Activated CD8-positive, alpha-beta T cell treated with anti-CD3 and anti-CD28 coated beads, Interleukin-2, amount 10 ng/mL, durations not matched to agents 7 days and 5 days (primary cell): ENCODE data around the gene LYZL4. TPM values are rescaled to one million over a fixed set of nuclear protein-coding genes. Genes with fewer than 3 reads are reported as not detected.
A peak's percentile ranks its signal among the peaks of the same experiment; 100 is the strongest.

Experiments used
- ATAC-seq: fragments of 150-1000 bp; cut with Tn5 transposase; one replicate; pipeline ENCODE4 v1.10.0; 2021; ENCODE audit warnings: moderate library complexity
- CTCF ChIA-PET: fragments of 350-600 bp; sonication (Branson Sonifier 250); formaldehyde crosslinking; loops from one replicate; lab custom pipeline; 2021; ENCODE audit warnings: antibody characterized with exemption; lab: Charles Lee
- POLR2A ChIA-PET: fragments of 350-600 bp; sonication (Branson Sonifier 250); formaldehyde crosslinking; loops from one replicate; lab custom pipeline; 2021; ENCODE audit warnings: antibody characterized with exemption; lab: Charles Lee
- DNase-seq: peaks from one replicate; pipeline ENCODE4 v3.0.0-alpha.2; 2020
- H3K27ac Mint-ChIP-seq: one replicate; pipeline ENCODE4 v1.8.0; 2021; ENCODE audit warnings: mild to moderate bottlenecking, mixed read lengths
- H3K27me3 Mint-ChIP-seq: one replicate; pipeline ENCODE4 v1.8.0; 2021; ENCODE audit warnings: low read depth, mixed read lengths
- H3K36me3 Mint-ChIP-seq: one replicate; pipeline ENCODE4 v1.8.0; 2021; ENCODE audit warnings: low read depth, mixed read lengths
- H3K4me1 Mint-ChIP-seq: one replicate; pipeline ENCODE4 v1.8.0; 2021; ENCODE audit warnings: low read depth, mixed read lengths
- H3K4me3 Mint-ChIP-seq: one replicate; pipeline ENCODE4 v1.8.0; 2021; ENCODE audit warnings: mild to moderate bottlenecking, mixed read lengths
- H3K9me3 Mint-ChIP-seq: one replicate; pipeline ENCODE4 v1.8.0; 2022; ENCODE audit warnings: mixed read lengths; ENCODE audit not compliant: insufficient read depth
- total RNA-seq, 2 experiments: library from RNA; stranded (reverse); gene quantifications; one replicate each; pipeline ENCODE4 v1.2.3, GENCODE V29; 2021

Gene LYZL4, protein sequence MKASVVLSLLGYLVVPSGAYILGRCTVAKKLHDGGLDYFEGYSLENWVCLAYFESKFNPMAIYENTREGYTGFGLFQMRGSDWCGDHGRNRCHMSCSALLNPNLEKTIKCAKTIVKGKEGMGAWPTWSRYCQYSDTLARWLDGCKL
- not detected for total RNA-seq

DNA sequence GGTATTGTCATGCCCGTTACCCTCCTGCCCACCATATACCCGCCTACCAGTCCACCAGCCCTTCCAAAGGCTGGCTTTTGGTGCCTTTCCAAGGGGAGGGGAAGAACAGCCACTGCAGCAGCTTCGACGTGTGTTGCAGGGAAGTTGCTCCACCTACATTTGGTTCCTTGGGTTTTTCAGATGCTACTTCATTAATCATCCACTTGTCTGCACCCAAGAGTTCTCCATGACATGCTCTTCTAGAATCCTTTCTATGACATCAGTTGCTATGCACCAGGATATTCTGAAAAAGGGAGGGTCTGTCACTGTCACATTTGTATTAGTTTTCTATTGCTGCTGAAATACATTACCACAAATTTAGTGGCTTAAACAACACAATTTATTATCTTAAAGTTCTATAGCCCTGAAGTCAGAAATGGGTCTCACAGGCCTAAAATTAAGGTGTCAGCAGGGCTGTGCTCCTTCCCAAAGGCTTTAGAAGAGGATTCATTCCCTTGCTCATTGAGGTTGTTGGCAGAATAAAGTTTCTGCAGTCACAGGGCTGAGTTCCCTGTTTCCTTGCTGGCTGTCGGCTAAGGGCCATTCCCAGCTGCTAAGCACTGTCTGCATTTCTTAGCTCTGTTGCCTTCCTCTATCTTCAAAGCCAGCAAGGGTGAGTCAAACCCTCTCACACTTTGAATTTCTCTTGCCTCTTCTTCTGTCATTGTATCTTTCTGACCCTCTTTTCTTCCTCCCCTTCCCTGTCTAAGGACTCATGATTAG, at the start of gene LYZL4:
TSS of gene LYZL4 (minus strand) at position 241 of the 762 bp plus-strand sequence. CDS start 3,359 bp downstream, outside the sequence.
- ChIA-PET CTCF (no interaction called here), POLR2A (no interaction called here)
- no peaks in the 10 kb centered on the region for H3K36me3 Mint-ChIP-seq
- H3K27ac Mint-ChIP-seq: no peak within 1 kb of the TSS
- H3K9me3 Mint-ChIP-seq: no peaks in the 10 kb centered on the region
- ATAC-seq (no peak), DNase-seq (no peak)
- H3K4me3 Mint-ChIP-seq: no peak within 1 kb of the TSS
- H3K4me1 Mint-ChIP-seq: no peaks in the 10 kb centered on the region
- H3K27me3 Mint-ChIP-seq: peaks cover 7% of the 10 kb centered on the region

DNA sequence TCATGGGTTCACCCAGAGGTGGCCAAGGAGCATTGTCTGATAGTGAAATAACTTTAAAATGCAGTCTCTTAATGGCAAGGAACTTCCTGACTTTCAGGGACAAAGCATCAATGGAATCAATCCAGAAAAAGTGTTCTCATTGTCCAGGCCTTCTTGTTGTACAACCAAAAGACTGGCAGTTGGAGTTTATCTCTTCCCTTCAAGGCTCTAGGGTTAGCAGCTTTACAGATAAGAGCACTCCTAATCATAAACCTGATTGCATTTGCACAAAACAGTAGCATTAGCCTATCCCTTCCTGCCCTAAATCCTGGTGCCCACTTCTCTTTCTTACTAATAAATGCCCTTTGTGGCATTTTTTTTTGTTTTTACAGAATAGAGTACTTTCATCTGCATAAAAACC, 48.7 kb upstream of the LYZL4 start:
- H3K4me1 Mint-ChIP-seq: no peaks in the 10 kb centered on the region
- H3K27ac Mint-ChIP-seq: no peak overlapping the region
- no peak for ATAC-seq
- peaks cover 23% of the 10 kb centered on the region for H3K27me3 Mint-ChIP-seq
- no peaks in the 10 kb centered on the region for H3K9me3 Mint-ChIP-seq
- DNase-seq: no peak
- no peaks in the 10 kb centered on the region for H3K36me3 Mint-ChIP-seq
- ChIA-PET POLR2A (no interaction called here), CTCF (no interaction called here)
- H3K4me3 Mint-ChIP-seq: no peak overlapping the region

DNA sequence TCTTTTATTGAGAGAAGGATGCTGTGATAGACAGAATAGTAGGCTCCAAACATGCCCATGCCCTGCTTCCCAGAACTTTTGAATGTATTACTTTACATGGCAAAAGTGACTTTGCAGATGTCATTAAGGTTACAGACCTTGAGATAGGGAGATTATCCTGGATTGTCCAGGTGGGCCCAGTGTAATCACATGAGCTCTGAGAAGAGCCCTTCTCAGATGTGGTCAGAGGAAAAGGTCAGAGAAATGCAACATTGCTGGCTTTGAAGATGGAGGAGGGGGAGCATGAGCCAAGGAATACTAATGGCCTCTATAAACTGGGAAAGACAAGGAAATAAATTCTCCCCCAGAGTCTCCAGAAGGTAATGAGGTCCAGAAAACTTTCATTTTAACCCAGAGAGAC, 45.8 kb upstream of the LYZL4 start:
- H3K4me1 Mint-ChIP-seq: no peaks in the 10 kb centered on the region

DNA sequence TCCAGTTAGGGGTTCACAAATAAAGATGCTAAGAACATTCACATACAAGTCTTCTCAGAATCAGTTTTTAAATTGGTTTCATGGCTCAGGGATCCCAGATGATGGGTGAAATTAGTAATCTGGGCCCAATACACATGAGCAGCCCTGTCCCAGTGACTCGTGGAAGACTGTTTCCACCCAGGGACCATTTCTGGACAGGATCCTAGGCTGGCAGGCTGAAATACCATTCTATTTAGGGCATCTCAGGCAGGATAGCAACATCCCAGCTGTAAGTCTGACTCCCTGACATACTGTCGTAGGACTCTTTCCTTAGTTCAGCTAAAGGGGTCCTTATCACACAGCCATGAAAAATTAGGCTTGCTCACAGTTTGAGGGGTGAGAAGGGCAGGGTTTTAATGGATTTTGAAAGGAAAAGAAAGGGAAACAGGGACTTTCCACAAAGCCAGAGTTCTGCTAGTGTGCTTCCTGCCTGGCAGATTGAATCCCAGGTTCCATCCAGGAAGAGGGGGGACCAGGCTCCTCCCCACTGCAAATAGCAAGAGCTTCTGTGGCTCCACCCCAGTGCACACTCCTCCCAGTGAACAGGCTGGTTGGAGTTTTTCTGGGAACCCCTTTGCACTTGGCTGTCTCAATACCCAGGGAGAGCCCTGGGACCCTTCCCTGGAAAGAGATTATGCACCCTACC, 41.3 kb upstream of the LYZL4 start:
- H3K27ac Mint-ChIP-seq: no peak overlapping the region

More for the DNA sequence above, 45.8 kb upstream of the LYZL4 start:
- POLR2A ChIA-PET: no interaction called here
- Mint-ChIP-seq H3K27me3 (peaks cover 23% of the 10 kb centered on the region), H3K9me3 (no peaks in the 10 kb centered on the region), H3K4me3 (no peak overlapping the region), H3K27ac (no peak overlapping the region), H3K36me3 (no peaks in the 10 kb centered on the region)
- CTCF ChIA-PET: interaction anchor here (0.7 kb wide), 1 partner anchor 209 kb away, joined by 3 read pairs; no protein-coding TSS in a partner anchor
- no peak for ATAC-seq
- DNase-seq: no peak

DNA sequence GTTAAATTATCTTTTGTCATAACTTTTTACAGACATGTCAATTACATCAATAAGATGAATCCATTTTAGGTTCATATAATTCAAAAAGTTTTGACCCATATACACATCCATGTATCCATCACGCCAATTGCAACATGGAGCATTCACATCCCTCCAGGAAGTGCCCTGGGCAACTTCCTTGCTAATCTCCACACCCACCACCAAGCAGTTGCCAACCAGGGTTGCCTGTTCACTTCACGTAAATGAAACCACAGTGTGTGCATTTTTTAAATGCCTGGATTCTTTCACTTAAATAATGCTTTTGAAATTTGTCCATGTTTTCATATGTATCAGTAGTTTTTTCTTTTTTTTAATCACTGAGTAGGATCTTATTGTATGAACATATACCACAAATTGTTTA, 40.7 kb upstream of the LYZL4 start:
- Mint-ChIP-seq H3K27me3 (peaks cover 1% of the 10 kb centered on the region), H3K4me1 (no peaks in the 10 kb centered on the region), H3K9me3 (no peaks in the 10 kb centered on the region), H3K4me3 (no peak overlapping the region), H3K36me3 (no peaks in the 10 kb centered on the region), H3K27ac (no peak overlapping the region)
- POLR2A ChIA-PET: no interaction called here
- DNase-seq (no peak), ATAC-seq (no peak)
- CTCF ChIA-PET: no interaction called here

More for the DNA sequence above, 41.3 kb upstream of the LYZL4 start:
- no peaks in the 10 kb centered on the region for H3K36me3 Mint-ChIP-seq
- CTCF ChIA-PET: no interaction called here
- POLR2A ChIA-PET: no interaction called here
- no peaks in the 10 kb centered on the region for H3K4me1 Mint-ChIP-seq
- ATAC-seq: no peak
- H3K27me3 Mint-ChIP-seq: peaks cover 5% of the 10 kb centered on the region
- H3K4me3 Mint-ChIP-seq: no peak overlapping the region
- H3K9me3 Mint-ChIP-seq: no peaks in the 10 kb centered on the region
- no peak for DNase-seq

DNA sequence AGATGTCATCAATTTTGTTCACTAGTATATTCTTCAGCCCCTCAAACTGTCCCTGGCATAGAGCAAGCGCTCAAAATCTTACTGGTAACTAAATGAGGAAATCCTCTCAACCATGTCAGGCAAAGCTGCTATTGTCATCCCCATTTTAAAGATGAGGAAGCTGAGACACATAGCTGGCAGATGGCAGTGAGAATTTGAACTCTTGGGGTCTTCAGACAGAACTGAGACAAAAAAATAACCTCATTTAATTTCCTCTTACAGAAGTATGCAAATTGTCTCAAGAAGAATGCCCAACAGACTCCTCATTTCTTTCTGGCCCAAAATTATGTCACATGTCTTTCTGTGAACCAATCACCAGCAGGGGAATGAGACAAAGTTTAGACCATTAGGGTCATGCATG, 40.2 kb upstream of the LYZL4 start:
- ChIA-PET POLR2A (no interaction called here), CTCF (no interaction called here)
- DNase-seq (no peak), ATAC-seq (no peak)
- Mint-ChIP-seq H3K9me3 (no peaks in the 10 kb centered on the region), H3K27me3 (peaks cover 2% of the 10 kb centered on the region), H3K27ac (no peak overlapping the region), H3K4me1 (no peaks in the 10 kb centered on the region), H3K4me3 (no peak overlapping the region), H3K36me3 (no peaks in the 10 kb centered on the region)

DNA sequence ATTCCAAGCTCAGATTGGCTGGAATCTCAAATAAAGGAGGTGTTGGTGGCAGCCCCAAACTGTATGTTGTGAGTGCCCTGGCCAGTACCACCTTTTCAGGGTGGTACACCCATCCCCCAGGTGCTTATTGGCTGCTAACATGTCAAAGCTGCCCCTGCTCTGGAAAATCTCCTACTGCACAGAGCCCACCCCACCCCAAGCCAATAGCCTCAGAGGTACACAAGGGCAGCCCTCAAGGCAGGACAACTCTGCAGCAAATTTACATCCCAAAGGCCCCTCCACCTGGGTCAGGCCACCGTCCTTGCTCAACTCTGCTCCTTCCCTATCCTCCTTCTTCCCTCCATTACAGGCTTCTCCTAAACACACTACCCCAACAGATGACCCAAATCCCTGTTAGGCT, 37.1 kb upstream of the LYZL4 start:
- no peak for DNase-seq
- ChIA-PET POLR2A (no interaction called here), CTCF (no interaction called here)
- H3K27ac Mint-ChIP-seq: no peak overlapping the region
- no peaks in the 10 kb centered on the region for H3K4me1 Mint-ChIP-seq
- H3K27me3 Mint-ChIP-seq: peaks cover 3% of the 10 kb centered on the region
- no peak overlapping the region for H3K4me3 Mint-ChIP-seq
- no peaks in the 10 kb centered on the region for H3K36me3 Mint-ChIP-seq
- ATAC-seq: no peak
- no peaks in the 10 kb centered on the region for H3K9me3 Mint-ChIP-seq

DNA sequence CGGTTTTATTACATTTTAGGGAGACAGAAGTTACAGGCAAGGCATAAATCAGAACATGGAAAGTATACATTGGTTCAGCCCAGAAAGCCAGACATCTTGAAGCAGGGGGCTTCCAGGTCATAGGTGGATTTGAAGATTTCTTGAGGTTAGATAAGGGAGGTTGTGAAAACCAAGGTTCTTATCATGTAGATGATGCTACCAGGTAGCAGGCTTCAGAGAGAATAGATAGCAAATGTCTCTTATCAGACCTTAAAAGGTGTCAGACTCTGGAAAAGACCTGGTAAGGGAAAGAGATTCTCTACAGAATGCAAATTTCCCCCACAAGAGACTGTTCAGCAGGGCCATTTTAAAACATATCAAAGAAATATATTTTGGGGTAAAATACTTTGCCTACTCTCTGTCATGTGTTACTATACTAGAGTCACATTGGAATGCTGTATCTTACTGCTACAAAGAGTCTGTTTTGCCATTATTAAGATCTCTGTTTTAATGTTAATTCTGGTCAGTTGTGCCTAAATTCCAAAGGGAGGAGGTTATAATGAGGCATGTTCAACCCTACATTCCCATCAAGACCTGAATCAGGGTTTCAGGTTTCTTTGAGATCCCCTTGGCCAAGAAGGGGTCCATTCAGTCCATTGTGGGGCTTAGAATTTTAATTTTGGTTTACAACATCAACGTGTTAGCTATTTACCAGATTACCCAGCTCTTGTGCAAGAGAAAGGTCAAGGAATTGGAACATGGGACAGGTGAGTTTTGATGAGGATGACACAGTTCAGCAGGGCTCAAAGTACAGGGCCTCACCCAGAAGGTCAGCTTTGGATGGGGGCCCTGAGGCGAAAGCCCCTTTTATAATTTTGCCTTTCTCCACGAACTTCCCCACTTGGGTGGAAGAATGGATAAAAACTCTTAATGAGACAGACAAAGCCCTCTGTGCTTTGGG, 36.0 kb upstream of the LYZL4 start:
- DNase-seq (no peak), ATAC-seq (no peak)
- Mint-ChIP-seq H3K27ac (no peak overlapping the region), H3K4me1 (no peaks in the 10 kb centered on the region), H3K27me3 (peaks cover 7% of the 10 kb centered on the region), H3K4me3 (no peak overlapping the region), H3K9me3 (no peaks in the 10 kb centered on the region), H3K36me3 (no peaks in the 10 kb centered on the region)
- ChIA-PET CTCF (no interaction called here), POLR2A (no interaction called here)

DNA sequence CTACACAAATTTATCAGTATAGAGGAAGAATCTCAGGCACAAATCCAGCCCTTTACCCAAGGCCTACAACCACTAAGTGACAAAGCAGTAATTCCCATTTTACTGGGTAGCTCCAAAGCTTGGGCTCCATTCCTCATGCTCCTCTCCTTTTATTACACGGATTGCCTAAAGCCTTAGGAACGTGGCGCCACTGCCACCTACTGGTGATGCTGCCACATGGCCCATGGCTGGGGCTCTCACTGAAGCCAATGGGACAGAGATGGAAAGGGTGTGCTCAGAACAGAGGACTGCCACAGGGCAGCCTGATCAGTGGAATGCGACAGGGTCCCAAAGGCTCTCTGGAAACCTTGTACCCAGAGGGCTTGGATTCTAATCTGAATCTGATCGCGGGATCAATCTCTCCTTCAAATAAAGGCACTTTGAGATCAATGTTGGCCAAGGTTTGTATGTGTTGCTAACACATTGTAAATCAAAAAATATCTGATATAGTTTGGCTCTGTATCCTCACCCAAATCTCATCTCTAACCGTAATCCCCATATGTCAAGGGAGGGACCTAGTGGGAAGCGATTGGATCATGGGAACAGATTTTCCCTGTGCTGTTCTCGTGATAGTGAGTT, 33.5 kb upstream of the LYZL4 start:
- Mint-ChIP-seq H3K27ac (no peak overlapping the region), H3K27me3 (peaks cover 14% of the 10 kb centered on the region), H3K36me3 (no peaks in the 10 kb centered on the region), H3K4me1 (no peaks in the 10 kb centered on the region), H3K9me3 (no peaks in the 10 kb centered on the region), H3K4me3 (no peak overlapping the region)
- ChIA-PET POLR2A (no interaction called here), CTCF (interaction anchor here (0.6 to 4.3 kb wide), 17 partner anchors 11 to 326 kb away, joined by 3 to 77 read pairs (median 4); no protein-coding TSS in a partner anchor)
- DNase-seq (peak; percentile 81), ATAC-seq (peak; percentile 93)

DNA sequence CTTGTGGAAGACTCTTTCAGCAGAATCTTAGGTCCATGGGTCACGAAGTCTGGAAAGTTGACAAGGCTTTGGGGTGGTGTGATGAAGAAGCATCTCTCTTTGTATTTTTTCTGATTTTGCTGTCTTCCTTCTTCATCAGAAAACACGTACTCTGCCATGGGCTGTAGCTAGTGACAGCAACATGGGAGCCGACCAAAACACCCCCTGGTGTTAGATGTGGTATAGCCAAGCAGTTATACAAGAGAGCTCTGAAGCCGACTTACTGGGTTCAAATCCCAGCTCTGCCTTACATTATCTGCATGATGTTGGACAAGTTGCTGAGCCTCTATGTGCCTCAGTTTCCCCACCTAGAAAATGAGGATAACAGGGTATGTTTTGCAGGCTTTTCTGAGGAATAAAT, 32.9 kb upstream of the LYZL4 start:
- no peak for DNase-seq
- no peak for ATAC-seq
- POLR2A ChIA-PET: no interaction called here
- H3K4me3 Mint-ChIP-seq: no peak overlapping the region
- H3K4me1 Mint-ChIP-seq: no peaks in the 10 kb centered on the region
- CTCF ChIA-PET: interaction anchor here (0.6 to 4.3 kb wide), 18 partner anchors 12 to 326 kb away, joined by 3 to 77 read pairs (median 4); no protein-coding TSS in a partner anchor
- H3K27me3 Mint-ChIP-seq: peaks cover 14% of the 10 kb centered on the region
- H3K36me3 Mint-ChIP-seq: no peaks in the 10 kb centered on the region
- no peak overlapping the region for H3K27ac Mint-ChIP-seq
- H3K9me3 Mint-ChIP-seq: no peaks in the 10 kb centered on the region

DNA sequence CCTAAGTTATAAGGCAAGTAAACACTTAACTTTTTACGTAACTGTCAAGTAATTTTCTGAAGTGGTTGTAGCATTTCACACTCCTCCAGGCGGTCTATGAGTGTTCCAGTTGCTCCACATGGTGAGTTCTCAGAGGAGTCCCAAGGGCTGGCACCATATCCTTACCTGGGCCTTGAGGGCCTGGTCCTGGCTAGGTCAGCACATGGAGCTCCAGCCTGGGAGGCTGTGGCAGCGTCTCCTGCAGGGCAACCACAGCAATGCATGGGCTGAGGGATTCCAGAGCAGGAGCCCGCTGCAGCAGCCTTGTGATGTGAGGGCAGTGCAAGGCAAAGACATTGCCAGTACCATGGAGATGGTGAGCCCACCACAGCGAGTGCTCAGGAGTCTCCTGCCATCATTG, 32.2 kb upstream of the LYZL4 start:
- H3K9me3 Mint-ChIP-seq: no peaks in the 10 kb centered on the region
- H3K4me1 Mint-ChIP-seq: no peaks in the 10 kb centered on the region
- H3K36me3 Mint-ChIP-seq: no peaks in the 10 kb centered on the region
- H3K4me3 Mint-ChIP-seq: no peak overlapping the region
- H3K27ac Mint-ChIP-seq: no peak overlapping the region
- DNase-seq: no peak
- CTCF ChIA-PET: interaction anchor here (0.9 to 4.3 kb wide), 12 partner anchors 15 to 325 kb away, joined by 3 to 77 read pairs (median 4); no protein-coding TSS in a partner anchor
- H3K27me3 Mint-ChIP-seq: peaks cover 14% of the 10 kb centered on the region
- POLR2A ChIA-PET: no interaction called here
- no peak for ATAC-seq
